Measurements from ENCODE around the gene SERPING1.

DNA sequence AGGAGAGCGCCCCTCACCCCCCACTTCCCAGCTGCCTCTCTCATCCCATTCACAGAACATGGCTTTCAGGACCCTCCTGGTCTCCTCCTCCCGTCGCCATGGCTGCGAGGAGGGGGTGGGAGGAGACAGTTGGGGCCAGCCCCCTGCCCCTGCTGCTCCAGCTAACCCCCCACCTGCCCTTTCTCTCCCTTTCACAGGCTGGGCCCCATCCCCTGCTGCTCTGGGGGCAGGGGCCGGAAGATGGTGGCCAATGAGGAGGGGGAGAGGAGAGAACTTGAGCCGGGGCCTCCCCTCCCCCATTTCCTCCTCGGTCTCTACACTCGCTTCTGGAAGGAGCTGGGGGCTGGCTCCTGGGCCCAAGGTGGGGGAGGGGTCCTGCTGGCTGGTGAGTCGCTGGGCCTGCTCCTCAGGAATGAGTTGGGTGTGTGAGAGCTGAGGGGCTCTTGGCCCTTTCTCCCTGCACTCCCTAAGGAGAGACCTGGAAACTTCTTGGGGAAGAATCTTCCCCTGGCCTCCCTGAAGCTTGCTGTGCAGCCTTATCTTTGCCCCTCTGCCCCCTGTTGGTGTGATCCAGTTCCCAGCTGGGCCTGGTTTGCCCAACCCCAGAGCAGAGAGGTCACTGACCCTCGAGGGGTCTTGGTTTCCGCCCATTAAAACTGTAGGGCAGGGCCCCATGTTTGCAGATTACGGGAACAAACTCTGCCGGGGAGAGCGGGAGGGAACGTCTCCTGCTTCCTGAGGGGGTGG is 42.0 kb downstream of the SERPING1 start:
- no peak for TF ChIP-seq CTCF (IDR thresholded peaks at IDR 0.05)
- no peak for TF ChIP-seq POLR2A (IDR thresholded peaks at IDR 0.05)

Data from body of pancreas (tissue), 4 donors.